ENCODE data around the gene ZNF618. TPM values are rescaled to one million over a fixed set of nuclear protein-coding genes. Genes with fewer than 3 reads are reported as not detected.

The ZNF618 gene
- total RNA-seq, 1 experiment from 2014 or later, result 22.0 TPM

DNA sequence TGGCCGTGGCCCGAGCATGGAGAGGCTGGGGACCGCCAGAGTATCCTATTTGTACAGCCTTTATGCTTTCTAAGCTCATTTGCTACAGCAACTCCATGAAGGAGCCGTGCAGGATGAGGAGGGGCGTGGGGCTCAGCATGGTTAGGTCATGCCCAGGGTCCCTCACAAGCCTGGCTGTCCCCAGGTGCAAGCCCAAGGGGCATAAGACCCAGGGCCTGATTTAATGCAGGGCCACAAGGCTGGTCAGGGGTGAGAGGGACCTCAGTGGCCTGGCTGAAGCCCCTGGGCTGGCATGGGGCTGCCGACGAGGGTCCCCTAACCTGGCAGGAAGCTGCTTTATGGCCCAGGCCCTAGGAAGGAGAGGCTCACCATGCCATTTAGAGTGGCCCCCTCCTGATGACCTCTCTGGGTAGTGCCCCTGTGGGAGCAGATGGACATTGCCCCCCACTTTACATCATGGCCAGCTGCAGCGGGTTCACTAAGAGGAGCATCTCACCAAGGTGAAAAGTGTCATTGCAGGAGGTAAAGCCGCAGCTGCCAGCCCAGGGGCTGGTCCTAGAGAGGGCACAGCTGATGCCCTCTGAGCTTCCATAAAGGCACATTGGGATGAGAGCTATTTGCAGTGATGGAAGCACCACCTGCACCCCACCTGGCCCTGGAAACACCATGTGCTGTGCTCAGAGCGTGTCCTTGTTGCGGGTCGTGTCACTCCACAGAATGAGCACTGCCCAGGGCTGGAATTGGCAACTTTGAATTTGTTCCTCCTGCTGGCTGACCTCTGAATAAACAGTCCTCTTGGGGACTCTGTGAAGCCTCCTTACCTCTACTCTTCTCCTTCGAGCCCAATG, 58.9 kb downstream of the ZNF618 start:
- peaks cover 7% of the 10 kb centered on the region for H3K4me1 Mint-ChIP-seq
- H3K9me3 Mint-ChIP-seq, result no peaks in the 10 kb centered on the region
- peak; percentile 55; the same call in 1 of the 2 replicates for ATAC-seq
- DNase-seq (ENCODE audit: low spot score), result no peak
- CTCF ChIA-PET, result interaction anchor here (0.8 kb wide), 1 partner anchor 14 kb away, joined by 3 read pairs; no protein-coding TSS in a partner anchor
- no peak overlapping the region for H3K4me3 Mint-ChIP-seq
- no peaks in the 10 kb centered on the region for H3K27me3 Mint-ChIP-seq (ENCODE audit: low read depth)
- no peak overlapping the region for H3K27ac Mint-ChIP-seq
- TF ChIP-seq, protein P1, sequence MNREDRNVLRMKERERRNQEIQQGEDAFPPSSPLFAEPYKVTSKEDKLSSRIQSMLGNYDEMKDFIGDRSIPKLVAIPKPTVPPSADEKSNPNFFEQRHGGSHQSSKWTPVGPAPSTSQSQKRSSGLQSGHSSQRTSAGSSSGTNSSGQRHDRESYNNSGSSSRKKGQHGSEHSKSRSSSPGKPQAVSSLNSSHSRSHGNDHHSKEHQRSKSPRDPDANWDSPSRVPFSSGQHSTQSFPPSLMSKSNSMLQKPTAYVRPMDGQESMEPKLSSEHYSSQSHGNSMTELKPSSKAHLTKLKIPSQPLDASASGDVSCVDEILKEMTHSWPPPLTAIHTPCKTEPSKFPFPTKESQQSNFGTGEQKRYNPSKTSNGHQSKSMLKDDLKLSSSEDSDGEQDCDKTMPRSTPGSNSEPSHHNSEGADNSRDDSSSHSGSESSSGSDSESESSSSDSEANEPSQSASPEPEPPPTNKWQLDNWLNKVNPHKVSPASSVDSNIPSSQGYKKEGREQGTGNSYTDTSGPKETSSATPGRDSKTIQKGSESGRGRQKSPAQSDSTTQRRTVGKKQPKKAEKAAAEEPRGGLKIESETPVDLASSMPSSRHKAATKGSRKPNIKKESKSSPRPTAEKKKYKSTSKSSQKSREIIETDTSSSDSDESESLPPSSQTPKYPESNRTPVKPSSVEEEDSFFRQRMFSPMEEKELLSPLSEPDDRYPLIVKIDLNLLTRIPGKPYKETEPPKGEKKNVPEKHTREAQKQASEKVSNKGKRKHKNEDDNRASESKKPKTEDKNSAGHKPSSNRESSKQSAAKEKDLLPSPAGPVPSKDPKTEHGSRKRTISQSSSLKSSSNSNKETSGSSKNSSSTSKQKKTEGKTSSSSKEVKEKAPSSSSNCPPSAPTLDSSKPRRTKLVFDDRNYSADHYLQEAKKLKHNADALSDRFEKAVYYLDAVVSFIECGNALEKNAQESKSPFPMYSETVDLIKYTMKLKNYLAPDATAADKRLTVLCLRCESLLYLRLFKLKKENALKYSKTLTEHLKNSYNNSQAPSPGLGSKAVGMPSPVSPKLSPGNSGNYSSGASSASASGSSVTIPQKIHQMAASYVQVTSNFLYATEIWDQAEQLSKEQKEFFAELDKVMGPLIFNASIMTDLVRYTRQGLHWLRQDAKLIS (CRISPR knock-in tag; IDR thresholded peaks at IDR 0.05; ENCODE audit: borderline replicate concordance), result no peak
- TF ChIP-seq, protein P2, sequence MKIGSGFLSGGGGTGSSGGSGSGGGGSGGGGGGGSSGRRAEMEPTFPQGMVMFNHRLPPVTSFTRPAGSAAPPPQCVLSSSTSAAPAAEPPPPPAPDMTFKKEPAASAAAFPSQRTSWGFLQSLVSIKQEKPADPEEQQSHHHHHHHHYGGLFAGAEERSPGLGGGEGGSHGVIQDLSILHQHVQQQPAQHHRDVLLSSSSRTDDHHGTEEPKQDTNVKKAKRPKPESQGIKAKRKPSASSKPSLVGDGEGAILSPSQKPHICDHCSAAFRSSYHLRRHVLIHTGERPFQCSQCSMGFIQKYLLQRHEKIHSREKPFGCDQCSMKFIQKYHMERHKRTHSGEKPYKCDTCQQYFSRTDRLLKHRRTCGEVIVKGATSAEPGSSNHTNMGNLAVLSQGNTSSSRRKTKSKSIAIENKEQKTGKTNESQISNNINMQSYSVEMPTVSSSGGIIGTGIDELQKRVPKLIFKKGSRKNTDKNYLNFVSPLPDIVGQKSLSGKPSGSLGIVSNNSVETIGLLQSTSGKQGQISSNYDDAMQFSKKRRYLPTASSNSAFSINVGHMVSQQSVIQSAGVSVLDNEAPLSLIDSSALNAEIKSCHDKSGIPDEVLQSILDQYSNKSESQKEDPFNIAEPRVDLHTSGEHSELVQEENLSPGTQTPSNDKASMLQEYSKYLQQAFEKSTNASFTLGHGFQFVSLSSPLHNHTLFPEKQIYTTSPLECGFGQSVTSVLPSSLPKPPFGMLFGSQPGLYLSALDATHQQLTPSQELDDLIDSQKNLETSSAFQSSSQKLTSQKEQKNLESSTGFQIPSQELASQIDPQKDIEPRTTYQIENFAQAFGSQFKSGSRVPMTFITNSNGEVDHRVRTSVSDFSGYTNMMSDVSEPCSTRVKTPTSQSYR (CRISPR knock-in tag; IDR thresholded peaks at IDR 0.05), result no peak
- TF ChIP-seq TCF7 (CRISPR knock-in tag; IDR thresholded peaks at IDR 0.05; ENCODE audit: low read depth) (no peak), TEAD1 (CRISPR knock-in tag; IDR thresholded peaks at IDR 0.05) (no peak), KAT7 (CRISPR knock-in tag; IDR thresholded peaks at IDR 0.05; ENCODE audit: borderline replicate concordance) (no peak), NR2C2 (CRISPR knock-in tag; IDR thresholded peaks at IDR 0.05) (no peak), MYBL2 (CRISPR knock-in tag; IDR thresholded peaks at IDR 0.05) (no peak), ZNF317 (CRISPR knock-in tag; IDR thresholded peaks at IDR 0.05; ENCODE audit: borderline replicate concordance, low read depth) (no peak), SMAD3 (CRISPR knock-in tag; IDR thresholded peaks at IDR 0.05; ENCODE audit: borderline replicate concordance) (no peak), ZNF396 (CRISPR knock-in tag; IDR thresholded peaks at IDR 0.05; ENCODE audit: borderline replicate concordance) (no peak), ZBTB21 (CRISPR knock-in tag; IDR thresholded peaks at IDR 0.05; ENCODE audit: borderline replicate concordance) (no peak), JAZF1 (CRISPR knock-in tag; IDR thresholded peaks at IDR 0.05) (no peak)
- TF ChIP-seq, protein P3, sequence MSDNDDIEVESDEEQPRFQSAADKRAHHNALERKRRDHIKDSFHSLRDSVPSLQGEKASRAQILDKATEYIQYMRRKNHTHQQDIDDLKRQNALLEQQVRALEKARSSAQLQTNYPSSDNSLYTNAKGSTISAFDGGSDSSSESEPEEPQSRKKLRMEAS (CRISPR knock-in tag; IDR thresholded peaks at IDR 0.05), result no peak
- TF ChIP-seq, protein P4, sequence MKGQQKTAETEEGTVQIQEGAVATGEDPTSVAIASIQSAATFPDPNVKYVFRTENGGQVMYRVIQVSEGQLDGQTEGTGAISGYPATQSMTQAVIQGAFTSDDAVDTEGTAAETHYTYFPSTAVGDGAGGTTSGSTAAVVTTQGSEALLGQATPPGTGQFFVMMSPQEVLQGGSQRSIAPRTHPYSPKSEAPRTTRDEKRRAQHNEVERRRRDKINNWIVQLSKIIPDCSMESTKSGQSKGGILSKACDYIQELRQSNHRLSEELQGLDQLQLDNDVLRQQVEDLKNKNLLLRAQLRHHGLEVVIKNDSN (CRISPR knock-in tag; IDR thresholded peaks at IDR 0.05), result no peak
- TF ChIP-seq, protein P5, sequence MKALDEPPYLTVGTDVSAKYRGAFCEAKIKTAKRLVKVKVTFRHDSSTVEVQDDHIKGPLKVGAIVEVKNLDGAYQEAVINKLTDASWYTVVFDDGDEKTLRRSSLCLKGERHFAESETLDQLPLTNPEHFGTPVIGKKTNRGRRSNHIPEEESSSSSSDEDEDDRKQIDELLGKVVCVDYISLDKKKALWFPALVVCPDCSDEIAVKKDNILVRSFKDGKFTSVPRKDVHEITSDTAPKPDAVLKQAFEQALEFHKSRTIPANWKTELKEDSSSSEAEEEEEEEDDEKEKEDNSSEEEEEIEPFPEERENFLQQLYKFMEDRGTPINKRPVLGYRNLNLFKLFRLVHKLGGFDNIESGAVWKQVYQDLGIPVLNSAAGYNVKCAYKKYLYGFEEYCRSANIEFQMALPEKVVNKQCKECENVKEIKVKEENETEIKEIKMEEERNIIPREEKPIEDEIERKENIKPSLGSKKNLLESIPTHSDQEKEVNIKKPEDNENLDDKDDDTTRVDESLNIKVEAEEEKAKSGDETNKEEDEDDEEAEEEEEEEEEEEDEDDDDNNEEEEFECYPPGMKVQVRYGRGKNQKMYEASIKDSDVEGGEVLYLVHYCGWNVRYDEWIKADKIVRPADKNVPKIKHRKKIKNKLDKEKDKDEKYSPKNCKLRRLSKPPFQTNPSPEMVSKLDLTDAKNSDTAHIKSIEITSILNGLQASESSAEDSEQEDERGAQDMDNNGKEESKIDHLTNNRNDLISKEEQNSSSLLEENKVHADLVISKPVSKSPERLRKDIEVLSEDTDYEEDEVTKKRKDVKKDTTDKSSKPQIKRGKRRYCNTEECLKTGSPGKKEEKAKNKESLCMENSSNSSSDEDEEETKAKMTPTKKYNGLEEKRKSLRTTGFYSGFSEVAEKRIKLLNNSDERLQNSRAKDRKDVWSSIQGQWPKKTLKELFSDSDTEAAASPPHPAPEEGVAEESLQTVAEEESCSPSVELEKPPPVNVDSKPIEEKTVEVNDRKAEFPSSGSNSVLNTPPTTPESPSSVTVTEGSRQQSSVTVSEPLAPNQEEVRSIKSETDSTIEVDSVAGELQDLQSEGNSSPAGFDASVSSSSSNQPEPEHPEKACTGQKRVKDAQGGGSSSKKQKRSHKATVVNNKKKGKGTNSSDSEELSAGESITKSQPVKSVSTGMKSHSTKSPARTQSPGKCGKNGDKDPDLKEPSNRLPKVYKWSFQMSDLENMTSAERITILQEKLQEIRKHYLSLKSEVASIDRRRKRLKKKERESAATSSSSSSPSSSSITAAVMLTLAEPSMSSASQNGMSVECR (CRISPR knock-in tag; IDR thresholded peaks at IDR 0.05; ENCODE audit: borderline replicate concordance), result no peak
- TF ChIP-seq, protein P6, sequence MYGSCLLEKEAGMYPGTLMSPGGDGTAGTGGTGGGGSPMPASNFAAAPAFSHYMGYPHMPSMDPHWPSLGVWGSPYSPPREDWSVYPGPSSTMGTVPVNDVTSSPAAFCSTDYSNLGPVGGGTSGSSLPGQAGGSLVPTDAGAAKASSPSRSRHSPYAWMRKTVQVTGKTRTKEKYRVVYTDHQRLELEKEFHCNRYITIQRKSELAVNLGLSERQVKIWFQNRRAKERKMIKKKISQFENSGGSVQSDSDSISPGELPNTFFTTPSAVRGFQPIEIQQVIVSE (CRISPR knock-in tag; IDR thresholded peaks at IDR 0.05; ENCODE audit: borderline replicate concordance), result no peak
- TF ChIP-seq, protein P7, sequence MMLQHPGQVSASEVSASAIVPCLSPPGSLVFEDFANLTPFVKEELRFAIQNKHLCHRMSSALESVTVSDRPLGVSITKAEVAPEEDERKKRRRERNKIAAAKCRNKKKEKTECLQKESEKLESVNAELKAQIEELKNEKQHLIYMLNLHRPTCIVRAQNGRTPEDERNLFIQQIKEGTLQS (CRISPR knock-in tag; conservative IDR thresholded peaks at IDR 0.05), result no peak
- TF ChIP-seq, protein P8, sequence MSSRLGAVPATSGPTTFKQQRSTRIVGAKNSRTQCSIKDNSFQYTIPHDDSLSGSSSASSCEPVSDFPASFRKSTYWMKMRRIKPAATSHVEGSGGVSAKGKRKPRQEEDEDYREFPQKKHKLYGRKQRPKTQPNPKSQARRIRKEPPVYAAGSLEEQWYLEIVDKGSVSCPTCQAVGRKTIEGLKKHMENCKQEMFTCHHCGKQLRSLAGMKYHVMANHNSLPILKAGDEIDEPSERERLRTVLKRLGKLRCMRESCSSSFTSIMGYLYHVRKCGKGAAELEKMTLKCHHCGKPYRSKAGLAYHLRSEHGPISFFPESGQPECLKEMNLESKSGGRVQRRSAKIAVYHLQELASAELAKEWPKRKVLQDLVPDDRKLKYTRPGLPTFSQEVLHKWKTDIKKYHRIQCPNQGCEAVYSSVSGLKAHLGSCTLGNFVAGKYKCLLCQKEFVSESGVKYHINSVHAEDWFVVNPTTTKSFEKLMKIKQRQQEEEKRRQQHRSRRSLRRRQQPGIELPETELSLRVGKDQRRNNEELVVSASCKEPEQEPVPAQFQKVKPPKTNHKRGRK (CRISPR knock-in tag; IDR thresholded peaks at IDR 0.05; ENCODE audit: borderline replicate concordance), result no peak
- H3K36me3 Mint-ChIP-seq, result no peaks in the 10 kb centered on the region
- POLR2A ChIA-PET, result no interaction called here
